Measurements from ENCODE around the gene WNT4.

DNA sequence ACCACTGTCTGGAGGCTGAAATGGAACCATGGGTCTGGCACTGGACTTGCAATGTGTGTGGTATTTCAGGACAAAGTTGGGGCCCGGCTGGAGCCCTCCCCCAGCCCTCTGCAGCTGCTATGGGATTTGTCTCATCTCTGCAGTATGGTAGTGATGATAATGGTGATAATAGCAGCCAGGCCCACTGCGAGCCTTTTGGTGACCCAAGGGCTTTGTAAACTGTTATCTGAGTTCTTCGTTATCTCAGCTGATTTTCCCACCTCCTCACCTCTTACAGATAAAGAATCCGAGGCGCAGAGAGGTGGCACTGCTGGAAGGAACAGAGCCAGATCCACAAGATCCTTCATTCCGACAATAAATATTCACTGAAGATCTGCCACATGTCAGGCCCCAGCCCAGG lies 11.7 kb upstream of the WNT4 start:
- TF ChIP-seq FOXM1 (IDR thresholded peaks at IDR 0.05; ENCODE audit: borderline replicate concordance) (no peak), BHLHE40 (IDR thresholded peaks at IDR 0.05; ENCODE audit: borderline replicate concordance) (no peak), SUZ12 (IDR thresholded peaks at IDR 0.05) (no peak)

Data from HEK293T (cell line).